Measurements from ENCODE around the gene MTG1.

GRCh38 chr10:133370030-133370786 lies 23.7 kb upstream of the MTG1 start:
- TF ChIP-seq, protein P1, sequence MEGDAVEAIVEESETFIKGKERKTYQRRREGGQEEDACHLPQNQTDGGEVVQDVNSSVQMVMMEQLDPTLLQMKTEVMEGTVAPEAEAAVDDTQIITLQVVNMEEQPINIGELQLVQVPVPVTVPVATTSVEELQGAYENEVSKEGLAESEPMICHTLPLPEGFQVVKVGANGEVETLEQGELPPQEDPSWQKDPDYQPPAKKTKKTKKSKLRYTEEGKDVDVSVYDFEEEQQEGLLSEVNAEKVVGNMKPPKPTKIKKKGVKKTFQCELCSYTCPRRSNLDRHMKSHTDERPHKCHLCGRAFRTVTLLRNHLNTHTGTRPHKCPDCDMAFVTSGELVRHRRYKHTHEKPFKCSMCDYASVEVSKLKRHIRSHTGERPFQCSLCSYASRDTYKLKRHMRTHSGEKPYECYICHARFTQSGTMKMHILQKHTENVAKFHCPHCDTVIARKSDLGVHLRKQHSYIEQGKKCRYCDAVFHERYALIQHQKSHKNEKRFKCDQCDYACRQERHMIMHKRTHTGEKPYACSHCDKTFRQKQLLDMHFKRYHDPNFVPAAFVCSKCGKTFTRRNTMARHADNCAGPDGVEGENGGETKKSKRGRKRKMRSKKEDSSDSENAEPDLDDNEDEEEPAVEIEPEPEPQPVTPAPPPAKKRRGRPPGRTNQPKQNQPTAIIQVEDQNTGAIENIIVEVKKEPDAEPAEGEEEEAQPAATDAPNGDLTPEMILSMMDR (IDR thresholded peaks at IDR 0.05), result no peak
- TF ChIP-seq POLR2A (IDR thresholded peaks at IDR 0.05), result no peak
